HG02678 (cell line): ENCODE measurements around the gene RPL7L1.

Source experiments
- ATAC-seq: cut with Tn5 transposase; IDR thresholded peaks from one replicate; pipeline ENCODE4 v1.9.1; 2021; ENCODE audit warnings: mild to moderate bottlenecking, moderate library complexity; ENCODE audit not compliant: unreplicated experiment

Gene RPL7L1

GRCh38 chr6:42928986-42929820, 49.8 kb downstream of the RPL7L1 start, which contains the start of gene CNPY3:
Gene CNPY3, plus strand, starts transcription at chr6:42929480. Its CDS starts 91 bp downstream, at chr6:42929571.
- peak; percentile 78 for ATAC-seq

- ATAC-seq = peak; percentile 55
Measured at GRCh38 chr6:42929821-42930360, 50.5 kb downstream of the RPL7L1 start.

GRCh38 chr6:42932412-42932811, 53.0 kb downstream of the RPL7L1 start:
- ATAC-seq = no peak

GRCh38 chr6:42933205-42933604, 53.8 kb downstream of the RPL7L1 start:
- ATAC-seq = no peak

- ATAC-seq = no peak
Measured at GRCh38 chr6:42935322-42935721, 55.9 kb downstream of the RPL7L1 start.

GRCh38 chr6:42936398-42936797, 57.0 kb downstream of the RPL7L1 start:
- no peak for ATAC-seq

- no peak for ATAC-seq
Measured at GRCh38 chr6:42937548-42938427, 58.4 kb downstream of the RPL7L1 start.

GRCh38 chr6:42938428-42938796, 59.0 kb downstream of the RPL7L1 start:
- ATAC-seq = no peak

GRCh38 chr6:42938987-42939809, 59.8 kb downstream of the RPL7L1 start:
- ATAC-seq = no peak
